ENCODE data around the gene EGFR.

The EGFR gene

DNA sequence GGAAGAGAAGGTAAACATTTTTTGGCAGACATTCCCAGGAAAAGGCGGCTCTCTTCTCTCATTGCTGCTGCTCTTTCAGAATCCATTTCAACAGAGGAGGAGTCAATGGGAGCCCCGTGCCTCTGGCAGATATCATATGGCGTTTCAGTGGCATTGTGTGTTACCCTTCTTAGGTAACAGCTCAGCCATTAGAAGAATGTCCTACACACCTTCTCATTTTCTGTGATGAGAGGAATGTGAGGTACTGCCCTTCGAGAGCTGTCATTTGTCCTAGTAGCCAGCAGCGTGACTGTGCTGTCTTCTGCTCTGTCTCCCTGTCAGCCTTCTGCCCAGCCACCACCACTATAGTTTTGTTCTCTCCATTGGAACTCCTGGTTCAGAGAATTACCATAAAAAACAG is 102.4 kb downstream of the EGFR start:
- in situ Hi-C loops (cut with MboI; ENCODE audit: low sequenced_read_pairs), result no loop called here

- in situ Hi-C loops (cut with MboI; ENCODE audit: low sequenced_read_pairs), result no loop called here
Observed at GRCh38 chr7:55122263-55122662, 103.4 kb downstream of the EGFR start.

- in situ Hi-C loops (cut with MboI; ENCODE audit: low sequenced_read_pairs), result no loop called here
Observed at GRCh38 chr7:55124989-55125875, 106.4 kb downstream of the EGFR start.

- in situ Hi-C loops (cut with MboI; ENCODE audit: low sequenced_read_pairs), result no loop called here
Observed at GRCh38 chr7:55127135-55127551, 108.3 kb downstream of the EGFR start.

DNA sequence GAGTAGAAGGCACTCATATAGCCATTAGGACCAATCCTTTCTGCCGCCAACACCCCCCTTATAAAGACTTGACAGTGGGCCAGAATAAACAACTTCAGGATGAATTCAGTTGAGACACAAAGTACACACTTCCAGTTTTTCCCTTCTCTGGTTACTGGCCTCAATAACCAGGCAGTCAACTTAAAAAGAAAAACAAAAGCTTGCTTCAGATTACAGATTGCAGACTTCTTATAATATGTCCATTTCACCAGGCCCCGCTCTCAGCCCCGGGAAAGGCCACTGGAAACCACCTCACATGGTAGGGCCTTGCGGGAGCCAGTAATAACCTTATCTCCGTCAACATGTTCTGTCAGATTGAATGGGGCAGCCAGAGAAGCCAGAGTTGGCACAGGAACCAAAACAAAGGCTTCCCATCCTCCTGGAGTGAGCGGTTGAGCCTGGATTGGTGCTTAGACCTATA is 108.8 kb downstream of the EGFR start:
- in situ Hi-C loops (cut with MboI; ENCODE audit: low sequenced_read_pairs), result no loop called here

GRCh38 chr7:55128693-55129394 is 110.0 kb downstream of the EGFR start:
- in situ Hi-C loops (cut with MboI; ENCODE audit: low sequenced_read_pairs), result no loop called here

GRCh38 chr7:55129541-55130394 is 111.0 kb downstream of the EGFR start:
- in situ Hi-C loops (cut with MboI; ENCODE audit: low sequenced_read_pairs), result no loop called here

DNA sequence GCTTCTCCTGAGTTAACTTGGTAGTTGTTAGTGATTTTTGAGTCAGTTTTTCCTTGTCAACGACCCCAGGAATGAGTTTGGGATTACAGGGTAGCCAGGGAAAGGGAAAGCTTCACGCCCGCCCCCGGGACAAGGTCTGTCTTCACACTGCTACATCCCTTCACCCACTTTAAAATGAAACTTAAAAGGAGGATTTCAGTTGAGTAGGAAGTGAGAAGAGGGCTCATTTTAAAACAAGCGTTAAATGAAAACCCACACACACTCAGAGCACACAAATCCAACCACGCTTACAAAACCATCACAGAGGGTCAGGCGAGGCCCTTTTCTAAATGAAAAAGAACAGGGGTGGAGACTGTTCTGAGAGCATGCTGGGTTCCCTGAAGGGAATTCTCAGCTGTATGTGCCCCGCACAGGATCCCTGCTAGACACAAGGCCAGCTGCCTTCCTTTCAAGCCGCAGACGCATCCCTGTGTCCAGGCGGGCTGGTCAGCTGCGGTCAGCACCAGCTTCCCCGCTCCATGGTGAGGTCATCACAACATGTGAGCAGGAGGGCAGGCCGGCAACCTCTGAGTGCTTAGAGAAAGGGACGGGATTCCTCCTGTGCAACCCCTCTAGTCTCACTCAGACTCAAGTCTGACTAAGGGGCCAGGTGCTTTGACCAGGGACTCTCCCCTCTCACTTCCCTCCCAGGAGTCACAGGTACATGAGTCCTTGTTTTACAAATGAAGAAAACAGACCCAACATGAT is 111.8 kb downstream of the EGFR start:
- in situ Hi-C loops (cut with MboI; ENCODE audit: low sequenced_read_pairs), result no loop called here

GRCh38 chr7:55131142-55131929 is 112.5 kb downstream of the EGFR start:
- in situ Hi-C loops (cut with MboI; ENCODE audit: low sequenced_read_pairs), result no loop called here

GRCh38 chr7:55132550-55132889 is 113.7 kb downstream of the EGFR start:
- in situ Hi-C loops (cut with MboI; ENCODE audit: low sequenced_read_pairs), result no loop called here

- in situ Hi-C loops (cut with MboI; ENCODE audit: low sequenced_read_pairs), result no loop called here
Observed at GRCh38 chr7:55132890-55133551, 114.2 kb downstream of the EGFR start.

DNA sequence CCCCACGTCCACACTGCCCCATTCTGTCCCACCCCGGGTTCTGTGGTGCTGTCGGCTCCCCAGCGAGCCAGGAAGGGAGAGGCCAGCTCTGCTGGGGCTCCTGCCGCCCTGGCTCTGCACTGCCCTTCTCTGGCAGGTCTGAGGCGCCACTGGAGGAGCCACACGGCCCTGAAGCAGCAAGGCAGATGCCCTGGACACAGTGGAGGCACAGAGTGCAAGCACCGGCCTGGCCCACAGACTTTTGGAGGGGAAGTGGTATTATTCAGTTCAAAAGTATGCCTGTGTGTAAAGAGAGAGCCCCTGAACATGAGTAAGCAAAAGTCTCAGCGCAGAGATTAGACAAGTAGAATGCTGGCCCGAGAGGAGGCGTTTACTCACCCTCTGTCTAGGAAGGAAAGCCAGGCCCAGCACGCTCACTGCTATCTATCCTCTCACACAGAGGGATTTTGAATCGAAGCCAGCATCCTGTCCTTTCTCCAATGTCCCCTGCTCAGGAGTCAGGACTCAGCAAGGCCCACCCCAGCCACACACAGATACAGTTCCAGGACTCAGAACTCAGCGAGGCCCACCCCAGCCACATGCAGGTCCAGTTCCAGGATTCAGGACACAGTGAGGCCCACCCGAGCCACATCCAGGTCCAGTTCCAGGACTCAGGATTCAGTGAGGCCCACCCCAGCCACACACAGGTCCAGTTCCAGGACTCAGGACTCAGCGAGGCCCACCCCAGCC is 115.0 kb downstream of the EGFR start:
- in situ Hi-C loops (cut with MboI; ENCODE audit: low sequenced_read_pairs), result no loop called here

DNA sequence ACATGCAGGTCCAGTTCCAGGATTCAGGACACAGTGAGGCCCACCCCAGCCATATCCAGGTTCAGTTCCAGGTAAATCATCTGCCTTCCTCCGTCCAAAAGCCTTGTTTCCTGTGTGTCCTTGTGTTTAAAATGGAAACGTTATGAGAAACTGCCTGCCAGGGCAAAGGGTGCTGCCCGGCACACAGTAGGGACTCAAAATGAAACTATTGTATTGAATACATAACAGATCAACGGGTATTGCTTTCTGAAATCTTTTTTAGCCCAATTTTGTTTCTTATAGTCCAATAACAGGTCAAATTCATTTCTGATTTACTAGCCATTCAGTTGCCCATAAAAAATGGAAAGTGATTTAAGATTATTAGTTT is 115.5 kb downstream of the EGFR start:
- in situ Hi-C loops (cut with MboI; ENCODE audit: low sequenced_read_pairs), result no loop called here

GRCh38 chr7:55134786-55135185 is 116.0 kb downstream of the EGFR start:
- in situ Hi-C loops (cut with MboI; ENCODE audit: low sequenced_read_pairs), result no loop called here

- in situ Hi-C loops (cut with MboI; ENCODE audit: low sequenced_read_pairs), result no loop called here
Observed at GRCh38 chr7:55135462-55135861, 116.6 kb downstream of the EGFR start.

GRCh38 chr7:55138663-55139062 is 119.8 kb downstream of the EGFR start:
- in situ Hi-C loops (cut with MboI; ENCODE audit: low sequenced_read_pairs), result no loop called here

DNA sequence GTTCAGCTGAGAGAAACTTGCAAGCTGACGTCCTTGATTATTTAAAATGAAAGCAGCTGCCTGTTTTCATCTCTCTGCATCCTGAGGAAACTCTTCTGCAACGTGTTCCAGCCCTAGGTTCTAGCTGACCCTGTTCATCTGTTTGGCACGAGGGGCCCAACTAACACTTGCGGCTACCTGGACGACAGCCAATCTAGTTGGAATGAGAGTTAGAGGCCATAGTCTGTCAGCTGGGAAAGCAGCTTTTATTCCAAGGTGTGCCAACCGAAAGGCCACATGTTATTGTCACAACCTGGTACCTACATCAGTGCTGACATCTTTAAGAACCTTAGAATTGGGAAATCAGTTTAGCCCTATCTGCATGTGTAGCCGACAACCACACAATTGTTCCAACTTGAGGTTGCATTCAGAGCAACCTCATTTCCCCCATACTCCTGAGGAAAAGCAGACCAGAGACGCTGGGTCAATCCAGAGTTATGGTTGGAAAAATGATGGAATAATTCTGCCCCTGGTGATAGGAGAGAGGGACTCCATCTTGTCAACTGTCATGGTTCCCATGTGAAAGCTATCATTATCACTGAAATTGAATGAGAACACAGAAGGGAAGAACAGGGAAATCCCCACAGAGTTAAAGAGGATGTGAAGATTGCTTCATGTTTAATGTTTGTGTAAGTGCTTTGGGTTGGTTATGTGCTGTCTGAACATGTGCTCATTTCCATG is 121.6 kb downstream of the EGFR start:
- in situ Hi-C loops (cut with MboI; ENCODE audit: low sequenced_read_pairs), result no loop called here

DNA sequence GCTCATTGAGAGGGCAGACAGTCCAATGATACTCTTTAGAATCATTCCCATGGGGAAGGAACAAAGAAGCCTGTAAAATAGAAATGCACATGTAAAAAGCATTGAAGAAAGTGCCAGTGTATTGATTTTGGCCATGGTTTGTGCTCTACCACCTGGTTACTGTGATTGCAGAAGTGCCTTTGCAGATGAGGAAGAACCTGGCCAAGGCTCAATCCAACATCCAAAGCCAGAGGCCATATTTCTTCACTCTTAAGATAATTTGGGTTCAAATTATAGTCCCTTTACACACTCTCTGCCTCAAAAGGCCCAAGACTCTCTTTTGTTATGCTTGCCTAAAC is 122.1 kb downstream of the EGFR start:
- in situ Hi-C loops (cut with MboI; ENCODE audit: low sequenced_read_pairs), result no loop called here

Measured in HL-60/S4 treated with retinoic acid at 250 ng/mL for 4 days and 3 days (cell line).